Epithelial cell of prostate (primary cell): ENCODE data around the gene DIAPH2.
A peak's percentile ranks its signal among the peaks of the same experiment; 100 is the strongest.

ENCODE experiments used
- DNase-seq: peaks from one replicate; pipeline ENCODE4 v3.0.0-alpha.2; 2011; ENCODE audit warnings: low read depth, low spot score
- H3K27ac ChIP-seq: fragments of 450-650 bp; 2 replicates; pipeline ENCODE4 v1.5.1; 2017; ENCODE audit warnings: mild to moderate bottlenecking

The DIAPH2 gene

DNA sequence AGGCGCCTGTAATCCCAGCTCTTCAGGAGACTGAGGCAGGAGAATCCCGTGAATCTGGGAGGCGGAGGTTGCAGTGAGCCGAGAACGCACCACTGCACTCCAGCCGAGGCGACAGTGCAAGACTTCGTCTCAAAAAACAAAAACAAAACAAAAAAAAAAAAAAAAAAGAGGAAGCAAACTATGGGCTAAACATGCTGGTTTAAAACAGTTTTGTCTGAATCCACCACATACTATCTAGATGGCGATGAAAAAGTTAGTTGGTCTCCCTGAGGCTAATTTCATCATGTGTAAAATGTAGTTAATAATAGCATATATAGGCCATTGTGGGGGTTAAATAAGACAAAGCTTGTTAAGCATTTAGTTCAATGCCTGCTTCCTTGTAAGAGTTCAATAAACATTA lies 650.2 kb downstream of the DIAPH2 start:
- no peak for DNase-seq
- H3K27ac ChIP-seq, result no peak overlapping the region

DNA sequence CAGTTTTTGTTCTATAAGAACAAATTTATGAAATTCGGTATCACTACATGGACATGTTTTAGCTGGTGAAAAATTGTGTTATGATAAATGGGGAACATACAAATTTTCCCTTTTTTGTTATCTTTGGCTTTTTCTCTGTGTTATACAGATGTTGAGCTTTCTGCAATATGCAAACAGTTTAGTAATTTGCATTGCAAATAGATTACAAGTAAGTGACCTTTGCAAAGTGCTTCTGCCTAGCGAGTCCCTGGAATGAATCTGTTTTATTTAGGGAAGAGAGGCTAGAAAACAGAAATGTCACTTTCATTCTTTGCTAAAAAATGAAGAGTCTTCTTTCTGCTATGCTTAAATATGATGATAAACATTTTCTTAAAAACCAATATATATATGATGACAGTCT lies 660.1 kb downstream of the DIAPH2 start:
- no peak for DNase-seq
- H3K27ac ChIP-seq, result no peak overlapping the region

DNA sequence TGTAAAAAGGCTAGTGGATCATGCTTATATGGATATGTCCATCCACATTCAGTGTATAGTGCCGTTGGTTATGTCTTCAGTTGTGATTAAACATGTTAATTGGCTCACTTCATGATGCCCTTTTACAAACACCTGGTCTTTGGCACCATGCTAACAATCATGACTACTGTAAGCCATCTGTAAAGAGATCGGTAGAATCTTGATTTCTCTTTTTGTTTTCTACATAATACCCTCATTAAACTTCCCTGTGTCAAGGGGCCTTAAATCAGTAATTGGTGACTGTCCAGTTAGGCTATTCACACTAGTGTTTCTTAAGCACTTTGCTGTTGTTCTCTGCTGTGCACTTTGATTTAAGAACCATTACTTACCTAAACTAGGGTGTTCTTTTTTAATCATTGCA lies 674.3 kb downstream of the DIAPH2 start:
- no peak for DNase-seq

DNA sequence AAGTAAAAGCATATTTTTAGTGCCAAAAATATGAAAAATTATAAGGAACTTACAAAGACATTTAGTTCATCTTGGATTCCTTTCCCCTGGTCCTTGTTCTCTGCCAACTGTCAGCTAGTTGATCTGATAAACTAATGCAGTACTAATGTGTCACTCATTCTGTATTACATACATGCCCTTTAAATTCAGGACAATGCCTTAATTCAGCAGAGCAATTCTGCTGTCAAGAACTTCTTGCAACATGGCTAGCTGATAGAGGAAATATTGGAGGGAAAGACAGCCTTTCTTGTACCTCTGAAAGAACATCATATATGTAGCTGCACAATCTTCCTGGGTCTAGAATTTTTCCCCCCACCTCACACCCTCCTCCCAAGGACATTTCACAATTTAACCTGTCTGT lies 679.2 kb downstream of the DIAPH2 start:
- no peak overlapping the region for H3K27ac ChIP-seq
- DNase-seq, result no peak

More for the DNA sequence above, 674.3 kb downstream of the DIAPH2 start:
- no peak overlapping the region for H3K27ac ChIP-seq

DNA sequence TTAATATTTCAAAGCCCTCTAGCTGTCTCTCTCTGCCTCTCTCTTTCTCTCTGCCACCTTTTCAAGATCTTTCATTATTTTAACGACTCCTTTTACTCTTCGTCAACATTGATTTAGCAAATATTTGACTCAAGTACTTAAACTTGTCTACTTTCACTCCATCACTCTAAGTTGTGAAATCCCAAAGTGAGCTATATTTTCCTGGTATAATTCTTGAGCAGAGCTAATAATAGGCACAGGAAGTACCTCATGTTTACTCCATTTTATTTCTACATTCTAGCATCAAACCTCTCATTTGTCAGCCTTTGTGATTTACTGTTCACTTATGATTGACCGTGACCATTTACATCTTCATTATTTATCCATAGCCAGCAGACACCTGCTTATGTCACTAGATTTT lies 681.6 kb downstream of the DIAPH2 start:
- no peak for DNase-seq
- H3K27ac ChIP-seq, result no peak overlapping the region

DNA sequence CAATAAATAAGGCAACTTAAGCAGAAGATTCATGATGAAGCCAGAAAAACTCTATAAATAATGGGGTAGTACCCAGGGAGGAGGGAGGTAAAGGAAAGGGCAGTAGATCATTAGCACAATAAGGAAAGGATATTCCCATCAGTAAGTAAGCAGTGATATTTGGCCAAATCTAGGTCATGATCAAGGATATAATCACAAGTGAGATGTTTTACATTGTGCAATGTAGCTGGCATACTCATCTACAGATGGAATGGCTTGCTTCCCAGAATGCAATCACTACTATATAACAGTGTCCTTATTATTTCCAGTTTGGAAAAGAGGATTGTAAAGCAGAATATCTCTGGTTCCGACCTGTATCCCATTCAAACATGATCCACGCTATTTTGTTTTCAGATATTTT lies 682.5 kb downstream of the DIAPH2 start:
- DNase-seq, result no peak
- H3K27ac ChIP-seq, result no peak overlapping the region

DNA sequence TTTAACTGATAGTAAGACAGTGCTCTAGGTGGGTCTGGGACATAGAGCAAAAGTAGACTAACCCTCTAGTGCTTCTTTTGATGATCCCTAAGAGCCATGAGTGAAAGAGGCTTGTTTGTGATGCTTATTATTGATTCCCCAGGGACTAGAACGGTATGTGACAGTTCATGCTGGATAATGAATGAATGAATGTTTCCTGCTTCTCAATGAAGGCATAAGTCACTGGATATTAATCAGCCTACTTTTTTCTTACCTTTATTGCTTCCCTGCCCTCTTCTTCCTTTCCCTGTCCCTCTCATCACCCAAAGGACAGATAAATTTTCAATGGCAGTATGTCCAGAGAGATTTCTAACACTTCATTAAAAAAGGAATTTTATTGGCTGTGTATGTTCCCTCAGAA lies 685.3 kb downstream of the DIAPH2 start:
- no peak overlapping the region for H3K27ac ChIP-seq
- DNase-seq, result no peak

GRCh38 chrX:97372001-97372766 lies 687.5 kb downstream of the DIAPH2 start:
- H3K27ac ChIP-seq, result no peak overlapping the region
- DNase-seq, result no peak

DNA sequence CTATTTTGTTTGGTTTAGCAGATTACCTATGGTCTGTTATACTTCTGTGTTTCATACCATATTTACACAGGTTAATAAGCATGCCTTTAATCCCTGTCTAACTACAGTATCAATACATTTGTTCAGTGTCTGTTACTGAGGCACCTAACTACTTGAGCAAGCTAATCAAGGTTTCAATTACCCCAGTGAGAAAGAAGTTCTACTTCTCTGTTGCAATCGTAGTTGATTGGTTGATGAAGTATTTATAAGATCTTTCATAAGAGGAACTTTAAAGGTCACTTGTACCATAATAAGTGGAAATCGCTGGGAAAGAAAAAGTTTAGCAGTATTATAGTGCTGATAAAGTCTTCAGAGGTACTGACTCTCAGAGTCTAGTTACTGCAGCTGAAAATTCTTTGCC lies 689.6 kb downstream of the DIAPH2 start:
- DNase-seq, result no peak

GRCh38 chrX:97380200-97380599 lies 695.6 kb downstream of the DIAPH2 start:
- H3K27ac ChIP-seq, result no peak overlapping the region
- no peak for DNase-seq

More for the DNA sequence above, 689.6 kb downstream of the DIAPH2 start:
- no peak overlapping the region for H3K27ac ChIP-seq

GRCh38 chrX:97384685-97385084 lies 700.0 kb downstream of the DIAPH2 start:
- no peak for DNase-seq
- H3K27ac ChIP-seq, result no peak overlapping the region

DNA sequence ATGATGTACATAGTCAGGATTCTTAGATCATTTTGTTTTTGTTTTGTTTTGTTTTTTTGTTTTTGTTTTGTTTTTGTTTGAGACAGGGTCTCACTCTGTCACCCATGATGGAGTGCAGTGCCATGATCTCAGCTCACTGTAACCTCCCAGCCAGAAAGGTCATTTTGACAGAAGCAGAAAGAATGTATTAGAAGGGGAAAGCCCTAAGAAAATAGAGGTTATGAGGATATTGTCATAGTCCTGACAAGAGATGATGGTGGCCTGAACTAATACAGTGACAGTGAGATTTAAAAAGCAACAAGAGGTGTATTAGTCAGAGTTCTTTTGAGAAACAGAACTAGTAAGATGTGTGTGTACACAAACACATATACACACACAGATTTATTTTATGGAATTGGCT lies 702.4 kb downstream of the DIAPH2 start:
- H3K27ac ChIP-seq, result no peak overlapping the region
- DNase-seq, result no peak

GRCh38 chrX:97389761-97390192 lies 705.1 kb downstream of the DIAPH2 start:
- H3K27ac ChIP-seq, result peak overlapping the region; percentile 66
- peak; percentile 16 for DNase-seq

GRCh38 chrX:97397371-97397770 lies 712.7 kb downstream of the DIAPH2 start:
- no peak for DNase-seq
- H3K27ac ChIP-seq, result no peak overlapping the region

GRCh38 chrX:97398030-97398551 lies 713.4 kb downstream of the DIAPH2 start:
- H3K27ac ChIP-seq, result no peak overlapping the region
- DNase-seq, result no peak

- peak overlapping the region; percentile 17 for H3K27ac ChIP-seq
- no peak for DNase-seq
Measured at GRCh38 chrX:97399400-97399799, 714.8 kb downstream of the DIAPH2 start.

GRCh38 chrX:97400492-97400891 lies 715.9 kb downstream of the DIAPH2 start:
- no peak overlapping the region for H3K27ac ChIP-seq
- no peak for DNase-seq

DNA sequence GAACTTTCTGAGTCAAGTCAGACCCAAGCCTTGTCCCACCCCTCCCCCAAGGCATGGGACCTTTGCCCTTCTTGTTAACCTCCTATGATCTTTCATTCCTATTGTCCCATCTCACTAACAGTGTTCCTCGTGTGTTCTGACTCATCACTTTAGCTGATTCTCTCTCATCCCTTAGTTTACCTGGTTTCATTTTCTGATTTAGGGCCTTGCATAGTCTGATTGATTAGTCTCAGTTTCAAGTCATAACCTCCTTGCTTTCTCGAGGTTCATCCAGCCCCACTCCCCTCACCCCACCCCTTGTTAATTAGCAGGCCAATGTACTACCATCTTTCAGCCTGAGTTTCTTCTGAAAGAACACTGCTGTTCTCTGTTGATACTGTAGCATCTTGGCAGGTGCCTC lies 716.5 kb downstream of the DIAPH2 start:
- DNase-seq, result no peak

GRCh38 chrX:97401586-97402136 lies 717.0 kb downstream of the DIAPH2 start:
- H3K27ac ChIP-seq, result peak overlapping the region; percentile 21
- no peak for DNase-seq

More for the DNA sequence above, 716.5 kb downstream of the DIAPH2 start:
- H3K27ac ChIP-seq, result peak overlapping the region; percentile 21

DNA sequence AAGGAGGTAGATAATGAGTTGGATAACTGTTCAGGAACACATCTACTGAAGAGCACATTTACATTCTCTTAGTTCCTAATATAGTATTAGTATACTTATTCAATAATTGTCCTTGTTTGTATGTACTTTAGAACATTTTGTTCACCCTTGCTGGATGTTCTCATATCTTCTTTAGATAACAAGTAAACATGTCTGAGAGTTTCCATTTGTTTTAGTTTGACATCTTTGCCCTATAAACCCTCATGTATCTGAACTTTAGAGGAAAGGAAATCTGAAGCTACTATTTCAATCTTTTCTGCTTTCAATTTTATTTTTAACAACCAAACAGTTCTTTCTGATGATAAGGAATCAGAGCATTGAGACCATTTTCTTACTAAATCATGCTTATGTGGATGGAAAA lies 717.7 kb downstream of the DIAPH2 start:
- no peak for DNase-seq
- no peak overlapping the region for H3K27ac ChIP-seq

- DNase-seq, result no peak
- no peak overlapping the region for H3K27ac ChIP-seq
Measured at GRCh38 chrX:97402903-97403302, 718.3 kb downstream of the DIAPH2 start.
